ENCODE results near the gene STON2. TPM values are rescaled to one million over a fixed set of nuclear protein-coding genes. Genes with fewer than 3 reads are reported as not detected.
"Not testable (repeated sequence)": the region's sequence is repeated elsewhere in the genome, so short reads cannot be mapped to it uniquely, and the experiment has no call there.

Gene STON2
- total RNA-seq, 2 donors from 2014 or later = 0.42 to 0.55 TPM

DNA sequence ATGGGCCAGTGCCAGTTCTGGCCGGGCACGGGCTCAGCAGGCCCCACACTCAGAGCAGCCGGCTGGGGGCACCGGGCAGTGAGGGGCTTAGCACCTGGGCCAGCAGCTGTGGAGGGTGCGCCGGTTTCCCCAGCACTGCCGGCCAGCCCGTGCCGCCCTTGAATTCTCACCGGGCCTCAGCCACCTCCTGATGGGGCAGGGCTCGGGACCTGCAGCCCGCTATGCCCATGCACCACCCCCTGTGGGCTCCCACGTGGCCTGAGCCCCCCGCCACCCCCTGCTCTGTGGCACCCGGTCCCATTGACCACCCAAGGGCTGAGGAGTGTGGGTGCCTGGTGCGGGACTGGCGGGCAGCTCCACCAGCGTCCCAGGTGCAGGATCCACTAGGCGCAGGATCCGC is 164.0 kb downstream of the STON2 start:
- Mint-ChIP-seq H3K27me3 (peaks cover 11 to 27% of the 10 kb centered on the region in 2 donors), H3K9me3 (no peaks in the 10 kb centered on the region), H3K4me1 (ENCODE audit: low read depth in 2 of 2) (no peaks in the 10 kb centered on the region), H3K36me3 (no peaks in the 10 kb centered on the region), H3K27ac (no peak overlapping the region), H3K4me3 (no peak overlapping the region)
- DNase-seq (ENCODE audit: low spot score) = no peak
- peak in 1 of 2 donors; percentile 36 for ATAC-seq

GRCh38 chr14:81235096-81235495 is 165.0 kb downstream of the STON2 start:
- ATAC-seq (no peak), DNase-seq (ENCODE audit: low spot score) (no peak)
- Mint-ChIP-seq H3K27ac (no peak overlapping the region), H3K36me3 (no peaks in the 10 kb centered on the region), H3K4me3 (no peak overlapping the region), H3K4me1 (ENCODE audit: low read depth in 2 of 2) (no peaks in the 10 kb centered on the region), H3K27me3 (peaks cover 8 to 20% of the 10 kb centered on the region in 2 donors), H3K9me3 (no peaks in the 10 kb centered on the region)

DNA sequence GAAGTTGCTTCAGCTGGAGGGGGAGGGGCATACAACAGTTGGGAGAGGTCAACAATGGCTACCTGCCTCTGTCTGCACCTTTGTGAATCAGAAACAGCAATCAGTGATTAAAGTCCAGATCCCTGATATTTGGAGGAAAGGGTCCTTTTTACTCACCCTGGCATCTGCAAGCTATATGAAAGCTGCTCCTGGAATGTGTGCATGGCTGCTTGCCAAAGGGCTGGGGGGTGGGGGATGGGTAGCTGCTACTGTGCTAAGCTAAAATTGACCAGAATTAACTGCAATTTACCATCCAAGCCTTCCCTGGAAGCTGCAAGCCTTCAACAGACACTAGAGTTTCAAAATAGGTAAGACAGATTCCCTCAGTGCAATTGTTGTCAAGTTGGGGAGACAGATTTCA is 165.8 kb downstream of the STON2 start:
- ATAC-seq = no peak
- H3K27ac Mint-ChIP-seq = no peak overlapping the region
- H3K4me1 Mint-ChIP-seq (ENCODE audit: low read depth in 2 of 2) = no peaks in the 10 kb centered on the region
- no peaks in the 10 kb centered on the region for H3K36me3 Mint-ChIP-seq
- no peaks in the 10 kb centered on the region for H3K9me3 Mint-ChIP-seq
- no peak for DNase-seq (ENCODE audit: low spot score)
- H3K27me3 Mint-ChIP-seq = peaks cover 4 to 12% of the 10 kb centered on the region in 2 donors
- H3K4me3 Mint-ChIP-seq = no peak overlapping the region

GRCh38 chr14:81233615-81234014 is 166.5 kb downstream of the STON2 start:
- Mint-ChIP-seq H3K27ac (no peak overlapping the region), H3K27me3 (peaks cover 3 to 12% of the 10 kb centered on the region in 2 donors), H3K4me3 (no peak overlapping the region), H3K9me3 (no peaks in the 10 kb centered on the region), H3K4me1 (ENCODE audit: low read depth in 2 of 2) (no peaks in the 10 kb centered on the region), H3K36me3 (no peaks in the 10 kb centered on the region)
- ATAC-seq (no peak), DNase-seq (ENCODE audit: low spot score) (no peak)

DNA sequence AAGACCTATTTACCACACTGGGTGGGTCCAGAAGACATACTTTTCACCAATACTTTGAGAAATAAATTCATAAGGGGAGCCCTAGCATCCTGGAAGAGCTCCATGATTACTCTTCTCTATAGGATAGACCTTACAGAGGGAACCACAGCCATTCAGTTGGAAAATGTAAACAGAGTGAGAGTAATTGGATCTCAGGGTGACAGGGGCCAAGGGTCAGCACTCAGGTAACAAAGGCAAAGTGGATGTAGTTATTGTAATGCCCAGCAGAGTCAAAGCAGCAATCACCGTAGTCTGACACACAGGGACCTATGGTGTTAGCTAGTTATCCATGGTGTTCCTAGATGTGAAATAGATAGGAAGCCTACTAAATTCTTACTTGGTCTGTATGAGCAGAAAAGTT is 168.6 kb downstream of the STON2 start:
- no peaks in the 10 kb centered on the region for H3K4me1 Mint-ChIP-seq (ENCODE audit: low read depth in 2 of 2)
- no peak for DNase-seq (ENCODE audit: low spot score)
- no peak overlapping the region for H3K4me3 Mint-ChIP-seq
- no peaks in the 10 kb centered on the region for H3K27me3 Mint-ChIP-seq
- H3K9me3 Mint-ChIP-seq = no peaks in the 10 kb centered on the region
- no peak overlapping the region for H3K27ac Mint-ChIP-seq
- no peak for ATAC-seq
- no peaks in the 10 kb centered on the region for H3K36me3 Mint-ChIP-seq

DNA sequence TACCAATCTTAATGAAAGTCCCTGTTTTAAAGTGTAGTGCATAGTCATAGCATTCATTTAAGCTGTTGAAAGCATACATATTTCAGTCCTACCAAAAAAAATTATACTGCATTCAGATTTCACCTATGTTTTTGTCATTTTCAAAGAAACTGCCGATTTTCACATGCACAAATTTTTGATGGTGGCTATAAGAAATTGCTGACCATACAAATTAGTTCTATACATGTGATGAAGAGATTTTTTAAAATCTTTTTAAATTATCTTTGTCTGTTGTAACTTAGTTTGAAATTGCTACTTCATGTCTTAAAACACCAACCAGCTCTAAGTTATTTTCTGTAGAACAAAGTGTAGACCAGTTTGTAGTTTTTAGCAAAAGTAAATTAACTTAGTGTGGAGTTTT is 175.9 kb downstream of the STON2 start:
- no peak overlapping the region for H3K27ac Mint-ChIP-seq
- H3K36me3 Mint-ChIP-seq = peaks cover 5% of the 10 kb centered on the region
- ATAC-seq (no peak), DNase-seq (ENCODE audit: low spot score) (no peak)
- H3K27me3 Mint-ChIP-seq = no peaks in the 10 kb centered on the region
- no peak overlapping the region for H3K4me3 Mint-ChIP-seq
- H3K9me3 Mint-ChIP-seq = no peaks in the 10 kb centered on the region
- H3K4me1 Mint-ChIP-seq (ENCODE audit: low read depth in 2 of 2) = peaks cover 8 to 13% of the 10 kb centered on the region in 2 donors

- H3K4me3 Mint-ChIP-seq; H3K9me3 Mint-ChIP-seq; ATAC-seq; H3K27ac Mint-ChIP-seq; H3K27me3 Mint-ChIP-seq; H3K36me3 Mint-ChIP-seq; DNase-seq (ENCODE audit: low spot score): not testable (repeated sequence)
- H3K4me1 Mint-ChIP-seq (ENCODE audit: low read depth in 2 of 2) = peaks cover 9 to 17% of the 10 kb centered on the region in 2 donors
Measured at GRCh38 chr14:81223788-81224187, 176.3 kb downstream of the STON2 start.

DNA sequence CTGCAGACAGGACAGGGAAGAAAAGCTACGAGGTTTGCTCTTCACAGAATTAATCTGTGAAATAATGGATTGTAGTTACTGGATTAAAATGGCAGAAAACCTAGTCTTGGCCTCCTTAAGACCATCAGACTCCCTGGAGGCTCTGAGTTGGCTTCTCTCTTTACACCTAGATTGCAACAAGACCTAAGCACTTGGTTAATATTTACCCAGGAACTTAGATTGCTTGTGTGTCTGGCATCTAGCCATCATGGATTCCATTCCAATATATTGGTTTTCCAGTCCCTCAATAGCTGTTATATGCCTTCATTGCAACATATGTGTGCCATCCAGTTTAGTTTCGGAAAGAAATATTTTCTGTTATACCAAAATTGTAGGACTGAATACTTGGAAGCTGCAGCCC is 177.4 kb downstream of the STON2 start:
- Mint-ChIP-seq H3K27ac (peak overlapping the region in 1 of 2 donors; percentile 98), H3K9me3 (no peaks in the 10 kb centered on the region), H3K36me3 (peaks cover 5% of the 10 kb centered on the region), H3K4me3 (no peak overlapping the region), H3K27me3 (no peaks in the 10 kb centered on the region), H3K4me1 (ENCODE audit: low read depth in 2 of 2) (peaks cover 12 to 24% of the 10 kb centered on the region in 2 donors)
- DNase-seq (ENCODE audit: low spot score) (no peak), ATAC-seq (no peak)

DNA sequence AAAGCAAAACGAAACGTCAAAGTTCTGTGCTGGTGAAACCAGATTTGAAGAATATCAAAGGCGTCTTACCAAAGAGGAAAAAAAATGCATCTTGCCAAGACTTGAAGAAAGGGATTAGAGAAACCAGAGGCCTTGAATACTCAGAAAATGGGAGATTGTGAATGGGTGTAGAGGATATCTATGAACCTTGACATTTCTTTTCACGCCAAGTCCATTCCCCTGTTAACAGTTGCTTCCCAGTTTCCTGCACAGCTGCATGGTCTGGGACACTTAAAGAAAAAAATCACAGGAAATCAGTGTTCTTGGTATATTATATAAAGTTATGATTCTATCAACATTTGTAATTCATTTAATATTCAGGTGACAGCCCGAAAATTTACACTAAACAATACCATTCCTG is 178.0 kb downstream of the STON2 start:
- H3K27me3 Mint-ChIP-seq = no peaks in the 10 kb centered on the region
- H3K4me1 Mint-ChIP-seq (ENCODE audit: low read depth in 2 of 2) = peaks cover 16 to 29% of the 10 kb centered on the region in 2 donors
- H3K9me3 Mint-ChIP-seq = no peaks in the 10 kb centered on the region
- peak overlapping the region; percentile 95 to 98 for H3K27ac Mint-ChIP-seq
- H3K36me3 Mint-ChIP-seq = peaks cover 5% of the 10 kb centered on the region
- ATAC-seq (no peak), DNase-seq (ENCODE audit: low spot score) (no peak)
- peak overlapping the region; percentile 94 for H3K4me3 Mint-ChIP-seq

DNA sequence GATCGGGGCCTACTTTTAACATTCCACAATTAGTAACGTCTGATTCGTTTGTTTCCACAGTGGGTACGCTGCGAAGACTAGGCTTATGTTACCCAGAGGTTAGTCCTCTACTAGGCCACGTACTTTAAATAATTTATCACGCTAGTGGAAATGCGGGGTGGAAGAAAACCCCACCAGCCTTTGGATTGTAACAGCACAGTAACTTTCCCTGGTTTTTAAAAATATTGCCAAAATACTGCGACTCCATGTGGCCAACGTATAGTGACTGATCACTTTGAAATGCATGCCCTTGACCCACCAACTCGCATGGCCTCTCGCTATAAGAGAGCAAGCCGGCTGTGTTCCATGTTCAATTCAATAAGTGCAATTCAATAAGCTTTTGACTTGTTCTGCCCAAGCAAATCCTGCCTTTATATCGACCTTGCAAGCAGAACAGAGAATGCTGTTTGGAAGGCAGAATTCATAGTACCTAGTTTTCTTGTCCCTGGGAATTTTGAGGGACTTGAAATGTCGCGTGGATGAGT is 178.5 kb downstream of the STON2 start:
- H3K4me1 Mint-ChIP-seq (ENCODE audit: low read depth in 2 of 2) = peaks cover 19 to 29% of the 10 kb centered on the region in 2 donors
- H3K27me3 Mint-ChIP-seq = no peaks in the 10 kb centered on the region
- peaks cover 5% of the 10 kb centered on the region for H3K36me3 Mint-ChIP-seq
- peak overlapping the region; percentile 94 for H3K4me3 Mint-ChIP-seq
- ATAC-seq (no peak), DNase-seq (ENCODE audit: low spot score) (no peak)
- no peaks in the 10 kb centered on the region for H3K9me3 Mint-ChIP-seq
- H3K27ac Mint-ChIP-seq = peak overlapping the region; percentile 95 to 98

DNA sequence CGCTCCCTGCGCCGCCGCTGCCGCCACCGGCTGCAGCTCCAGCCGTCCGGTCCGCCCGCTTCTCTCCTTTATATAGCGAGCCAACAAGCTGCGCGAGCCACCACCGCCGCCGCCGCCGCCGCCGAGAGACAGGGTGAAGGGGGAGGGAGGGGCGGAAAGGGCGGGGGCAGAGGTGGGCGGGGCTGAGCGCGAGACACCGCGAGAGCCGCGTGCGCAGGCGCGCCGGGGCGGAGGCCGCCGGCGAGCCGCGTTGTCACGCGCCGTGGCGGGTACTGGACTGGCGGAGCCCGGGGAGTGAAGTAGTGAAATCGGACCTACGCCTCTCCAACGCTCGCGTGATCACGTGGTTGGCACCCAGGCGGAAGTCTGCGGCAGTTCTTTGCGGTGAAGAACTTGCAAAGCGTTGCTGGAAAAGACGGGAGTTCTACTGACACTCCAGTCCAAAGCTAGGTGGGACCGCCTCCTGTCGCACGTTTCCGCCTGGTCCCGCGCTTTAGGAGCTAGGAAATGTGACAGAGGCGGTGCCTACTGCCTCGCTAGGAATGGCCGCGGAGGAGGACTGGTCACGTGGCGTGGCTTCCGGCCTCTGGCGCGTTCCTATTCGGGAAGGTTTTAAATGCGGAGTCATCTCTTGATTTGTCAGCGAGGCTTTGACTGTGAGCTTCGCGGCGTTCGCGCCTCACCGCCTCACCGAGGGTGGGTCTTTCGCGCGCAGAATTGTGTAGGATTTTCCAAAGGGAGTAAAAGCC is 179.1 kb downstream of the STON2 start, which contains the start of gene GTF2A1:
GTF2A1 (minus strand) TSS at position 130 of the 749 bp plus-strand sequence. CDS start 441 bp downstream, outside the sequence.
- Mint-ChIP-seq H3K27ac (peak within 1 kb of the TSS; percentile 95 to 98), H3K4me3 (peak within 1 kb of the TSS; percentile 98), H3K9me3 (no peaks in the 10 kb centered on the region), H3K27me3 (no peaks in the 10 kb centered on the region), H3K4me1 (ENCODE audit: low read depth in 2 of 2) (peaks cover 22 to 29% of the 10 kb centered on the region in 2 donors), H3K36me3 (peaks cover 5% of the 10 kb centered on the region)
- peak; percentile 96 for DNase-seq (ENCODE audit: low spot score)
- ATAC-seq = peak; percentile 88 to 91

- ATAC-seq (no peak), DNase-seq (ENCODE audit: low spot score) (no peak)
- H3K36me3 Mint-ChIP-seq = peaks cover 5% of the 10 kb centered on the region
- H3K4me1 Mint-ChIP-seq (ENCODE audit: low read depth in 2 of 2) = peaks cover 22 to 29% of the 10 kb centered on the region in 2 donors
- peak overlapping the region; percentile 94 for H3K4me3 Mint-ChIP-seq
- peak overlapping the region; percentile 95 to 98 for H3K27ac Mint-ChIP-seq
- no peaks in the 10 kb centered on the region for H3K27me3 Mint-ChIP-seq
- H3K9me3 Mint-ChIP-seq = no peaks in the 10 kb centered on the region
Measured at GRCh38 chr14:81220580-81220829, 179.6 kb downstream of the STON2 start.

GRCh38 chr14:81219759-81220579 is 180.2 kb downstream of the STON2 start:
- ATAC-seq (peak; percentile 4 to 15), DNase-seq (ENCODE audit: low spot score) (no peak)
- Mint-ChIP-seq H3K27ac (peak overlapping the region; percentile 95 to 98), H3K36me3 (peaks cover 5% of the 10 kb centered on the region), H3K27me3 (no peaks in the 10 kb centered on the region), H3K9me3 (no peaks in the 10 kb centered on the region), H3K4me3 (peak overlapping the region; percentile 98), H3K4me1 (ENCODE audit: low read depth in 2 of 2) (peaks cover 22 to 29% of the 10 kb centered on the region in 2 donors)

GRCh38 chr14:81219210-81219758 is 180.8 kb downstream of the STON2 start:
- H3K27me3 Mint-ChIP-seq = no peaks in the 10 kb centered on the region
- H3K4me1 Mint-ChIP-seq (ENCODE audit: low read depth in 2 of 2) = peaks cover 22 to 29% of the 10 kb centered on the region in 2 donors
- peaks cover 5% of the 10 kb centered on the region for H3K36me3 Mint-ChIP-seq

More at GRCh38 chr14:81219210-81219758, 180.8 kb downstream of the STON2 start:
- peak overlapping the region; percentile 98 for H3K4me3 Mint-ChIP-seq
- H3K27ac Mint-ChIP-seq = peak overlapping the region; percentile 95 to 98
- DNase-seq (ENCODE audit: low spot score) (peak; percentile 83), ATAC-seq (peak; percentile 70 to 71)
- H3K9me3 Mint-ChIP-seq = no peaks in the 10 kb centered on the region
